ENCODE results near the gene TSPAN11. TPM values are rescaled to one million over a fixed set of nuclear protein-coding genes. Genes with fewer than 3 reads are reported as not detected.

TSPAN11 gene
- polyA plus RNA-seq, 2 of the 4 experiments (the other 2 are of a cell fraction) = 0.01 to 0.06 TPM

DNA sequence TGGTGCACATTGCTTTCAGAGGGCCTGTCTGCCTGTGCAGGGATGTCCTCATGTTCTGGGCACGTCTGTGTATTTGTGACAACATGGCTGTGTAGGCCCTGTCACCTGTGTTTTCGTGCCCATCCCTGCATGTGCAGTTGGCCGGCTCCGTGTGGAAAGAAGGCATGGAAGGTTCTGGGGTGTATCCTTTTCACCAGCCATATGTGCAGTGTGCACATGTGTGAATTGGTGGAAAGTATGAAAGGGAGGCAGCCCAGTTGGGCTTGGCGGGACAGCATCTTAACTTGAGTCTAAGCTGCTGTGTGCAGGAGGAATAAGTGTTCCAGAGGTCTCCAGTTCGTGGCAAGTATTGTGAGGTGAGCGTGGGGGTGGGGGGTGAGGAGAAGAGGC is 669 bp downstream of the TSPAN11 start (continued):
- no peak for TF ChIP-seq HOXB5 (CRISPR knock-in tag; IDR thresholded peaks at IDR 0.05)

DNA sequence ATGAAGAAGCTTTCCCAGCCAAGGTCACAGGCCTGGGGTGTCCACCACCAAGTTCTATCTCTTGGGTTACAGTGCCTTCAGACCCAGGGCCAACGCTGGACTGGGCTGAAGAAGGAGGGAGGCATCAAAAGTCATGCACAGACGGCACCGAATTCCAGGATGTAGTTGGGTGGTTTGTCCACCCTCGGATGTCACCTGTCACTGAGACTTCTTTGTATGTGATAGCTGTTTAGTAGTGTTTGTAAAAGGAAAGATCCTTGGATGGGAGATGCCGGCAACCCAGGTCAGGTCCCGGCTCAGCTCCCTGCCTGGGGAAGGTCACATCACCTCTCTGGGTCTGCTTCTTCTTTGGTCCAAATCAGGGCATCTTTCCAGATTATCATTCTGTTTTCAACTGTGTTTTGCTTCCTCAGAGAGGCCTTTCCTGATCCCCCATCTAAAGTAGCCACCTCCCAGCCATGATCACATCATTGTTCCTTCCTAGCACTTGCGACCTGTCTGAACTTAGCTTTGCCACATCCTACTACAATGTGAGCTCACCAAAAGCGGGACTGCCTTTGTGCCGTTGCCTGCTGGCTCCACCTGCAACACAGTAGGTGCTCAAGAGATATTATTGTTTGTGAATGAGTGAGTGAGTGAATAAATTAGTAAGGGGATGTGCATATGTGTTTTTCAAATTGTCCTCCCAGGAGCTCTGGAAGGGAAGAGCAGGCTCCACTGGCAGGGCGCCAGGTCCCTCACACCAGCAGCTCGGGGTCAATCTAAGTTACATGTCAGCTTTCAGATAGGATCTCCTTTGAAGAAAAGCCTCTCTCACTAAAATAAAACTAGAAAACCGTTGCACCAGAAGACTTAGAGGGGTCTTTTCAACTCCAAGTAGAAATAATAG is 2.1 kb downstream of the TSPAN11 start:
- no peaks in the 10 kb centered on the region for H3K9me3 ChIP-seq
- TF ChIP-seq JUN (IDR thresholded peaks at IDR 0.05) = no peak
- TF ChIP-seq TFCP2L1 (CRISPR knock-in tag; IDR thresholded peaks at IDR 0.05) = no peak
- TF ChIP-seq, protein P1, sequence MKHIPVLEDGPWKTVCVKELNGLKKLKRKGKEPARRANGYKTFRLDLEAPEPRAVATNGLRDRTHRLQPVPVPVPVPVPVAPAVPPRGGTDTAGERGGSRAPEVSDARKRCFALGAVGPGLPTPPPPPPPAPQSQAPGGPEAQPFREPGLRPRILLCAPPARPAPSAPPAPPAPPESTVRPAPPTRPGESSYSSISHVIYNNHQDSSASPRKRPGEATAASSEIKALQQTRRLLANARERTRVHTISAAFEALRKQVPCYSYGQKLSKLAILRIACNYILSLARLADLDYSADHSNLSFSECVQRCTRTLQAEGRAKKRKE (CRISPR knock-in tag; IDR thresholded peaks at IDR 0.05; ENCODE audit: low read depth) = no peak
- TF ChIP-seq NR3C1 (IDR thresholded peaks at IDR 0.05) = no peak
- TF ChIP-seq ZC3H11A (IDR thresholded peaks at IDR 0.05) = no peak
- TF ChIP-seq HDAC2 (IDR thresholded peaks at IDR 0.05) = no peak
- TF ChIP-seq NPAS2 (CRISPR knock-in tag; IDR thresholded peaks at IDR 0.05; ENCODE audit: borderline replicate concordance) = no peak
- TF ChIP-seq ZFP36 (IDR thresholded peaks at IDR 0.05; ENCODE audit: borderline replicate concordance, partially characterized antibody) = no peak
- TF ChIP-seq MAFK (IDR thresholded peaks at IDR 0.05; ENCODE audit: partially characterized antibody) = no peak
- no peak for TF ChIP-seq CEBPB (IDR thresholded peaks at IDR 0.05)
- TF ChIP-seq HOXA7 (CRISPR knock-in tag; IDR thresholded peaks at IDR 0.05) = no peak
- no peak for TF ChIP-seq MYC (IDR thresholded peaks at IDR 0.05; ENCODE audit: borderline replicate concordance, low read length)
- TF ChIP-seq CHD4 (IDR thresholded peaks at IDR 0.05; ENCODE audit: borderline replicate concordance) = no peak
- TF ChIP-seq RCOR1 (IDR thresholded peaks at IDR 0.05; ENCODE audit: low read depth, low read length) = no peak
- TF ChIP-seq EHF (CRISPR knock-in tag; IDR thresholded peaks at IDR 0.05) = no peak
- TF ChIP-seq MAZ (IDR thresholded peaks at IDR 0.05; ENCODE audit: borderline replicate concordance, low read depth, low read length) = no peak
- no peak for TF ChIP-seq RFX5 (IDR thresholded peaks at IDR 0.05)
- TF ChIP-seq FOXS1 (CRISPR knock-in tag; IDR thresholded peaks at IDR 0.05) = no peak
- TF ChIP-seq, protein P2, sequence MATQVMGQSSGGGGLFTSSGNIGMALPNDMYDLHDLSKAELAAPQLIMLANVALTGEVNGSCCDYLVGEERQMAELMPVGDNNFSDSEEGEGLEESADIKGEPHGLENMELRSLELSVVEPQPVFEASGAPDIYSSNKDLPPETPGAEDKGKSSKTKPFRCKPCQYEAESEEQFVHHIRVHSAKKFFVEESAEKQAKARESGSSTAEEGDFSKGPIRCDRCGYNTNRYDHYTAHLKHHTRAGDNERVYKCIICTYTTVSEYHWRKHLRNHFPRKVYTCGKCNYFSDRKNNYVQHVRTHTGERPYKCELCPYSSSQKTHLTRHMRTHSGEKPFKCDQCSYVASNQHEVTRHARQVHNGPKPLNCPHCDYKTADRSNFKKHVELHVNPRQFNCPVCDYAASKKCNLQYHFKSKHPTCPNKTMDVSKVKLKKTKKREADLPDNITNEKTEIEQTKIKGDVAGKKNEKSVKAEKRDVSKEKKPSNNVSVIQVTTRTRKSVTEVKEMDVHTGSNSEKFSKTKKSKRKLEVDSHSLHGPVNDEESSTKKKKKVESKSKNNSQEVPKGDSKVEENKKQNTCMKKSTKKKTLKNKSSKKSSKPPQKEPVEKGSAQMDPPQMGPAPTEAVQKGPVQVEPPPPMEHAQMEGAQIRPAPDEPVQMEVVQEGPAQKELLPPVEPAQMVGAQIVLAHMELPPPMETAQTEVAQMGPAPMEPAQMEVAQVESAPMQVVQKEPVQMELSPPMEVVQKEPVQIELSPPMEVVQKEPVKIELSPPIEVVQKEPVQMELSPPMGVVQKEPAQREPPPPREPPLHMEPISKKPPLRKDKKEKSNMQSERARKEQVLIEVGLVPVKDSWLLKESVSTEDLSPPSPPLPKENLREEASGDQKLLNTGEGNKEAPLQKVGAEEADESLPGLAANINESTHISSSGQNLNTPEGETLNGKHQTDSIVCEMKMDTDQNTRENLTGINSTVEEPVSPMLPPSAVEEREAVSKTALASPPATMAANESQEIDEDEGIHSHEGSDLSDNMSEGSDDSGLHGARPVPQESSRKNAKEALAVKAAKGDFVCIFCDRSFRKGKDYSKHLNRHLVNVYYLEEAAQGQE (IDR thresholded peaks at IDR 0.05) = no peak
- TF ChIP-seq HOXB5 (CRISPR knock-in tag; IDR thresholded peaks at IDR 0.05) = no peak
- DNase-seq (ENCODE audit: low read depth in 1 of 2, low spot score in 1 of 2) = no peak
- WGBS (ENCODE audit: missing lambda C conversion rate) = 61% methylated on average over 12 of the region's 12 CpGs
- no peak overlapping the region for H3K4me2 ChIP-seq
- H3K27ac ChIP-seq = no peak overlapping the region
- no peaks in the 10 kb centered on the region for H3K4me1 ChIP-seq
- ChIA-PET CTCF (interaction anchor here (1.2 to 1.6 kb wide), 3 partner anchors 10 to 81 kb away, joined by 3 to 7 read pairs (median 3); no protein-coding TSS in a partner anchor), POLR2A (no interaction called here)
- no peak for FAIRE-seq
- H3K4me3 ChIP-seq = no peak overlapping the region
- ATAC-seq = no peak

DNA sequence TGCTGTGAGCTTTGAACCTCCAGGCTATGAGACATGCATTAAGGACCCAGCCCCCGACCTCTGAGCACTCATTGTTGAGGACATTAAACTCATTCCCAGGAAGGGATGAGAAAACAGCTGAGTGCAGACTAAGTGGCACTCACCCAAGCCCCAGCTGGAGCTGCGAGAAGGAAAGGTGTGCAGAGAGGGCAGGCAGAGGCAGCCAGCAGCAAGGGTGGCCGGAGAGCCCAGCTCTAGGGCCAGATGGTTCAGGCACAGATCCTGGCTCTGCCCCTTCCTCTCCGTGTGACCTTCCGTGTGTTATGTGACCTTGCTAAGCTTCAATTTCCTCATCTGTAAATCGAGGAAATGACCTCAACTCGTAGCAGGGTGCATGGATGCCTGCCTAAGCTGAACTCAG is 3.7 kb downstream of the TSPAN11 start:
- CTCF ChIA-PET = interaction anchor here (1.4 to 1.6 kb wide), 2 partner anchors 19 to 83 kb away, joined by 3 to 7 read pairs; no protein-coding TSS in a partner anchor
- Histone ChIP-seq H3K9me3 (no peaks in the 10 kb centered on the region), H3K4me3 (no peak overlapping the region), H3K4me2 (no peak overlapping the region), H3K4me1 (no peaks in the 10 kb centered on the region), H3K27ac (no peak overlapping the region)
- WGBS (ENCODE audit: missing lambda C conversion rate) = 45% methylated on average over 7 of the region's 7 CpGs
- no peak for FAIRE-seq
- POLR2A ChIA-PET = no interaction called here
- ATAC-seq = no peak
- TF ChIP-seq FOSL2 (IDR thresholded peaks at IDR 0.05) (no peak), FOSL2 (CRISPR knock-in tag; IDR thresholded peaks at IDR 0.05) (no peak), SMC3 (IDR thresholded peaks at IDR 0.05) (no peak), MAFK (IDR thresholded peaks at IDR 0.05; ENCODE audit: partially characterized antibody) (no peak), ESRRA (IDR thresholded peaks at IDR 0.05; ENCODE audit: borderline replicate concordance, low read length) (no peak), FOXS1 (CRISPR knock-in tag; IDR thresholded peaks at IDR 0.05) (no peak), JUNB (IDR thresholded peaks at IDR 0.05) (no peak), RFX5 (IDR thresholded peaks at IDR 0.05) (no peak), NPAS2 (CRISPR knock-in tag; IDR thresholded peaks at IDR 0.05; ENCODE audit: borderline replicate concordance) (no peak), ZSCAN20 (CRISPR knock-in tag; IDR thresholded peaks at IDR 0.05) (no peak), HOXA7 (CRISPR knock-in tag; IDR thresholded peaks at IDR 0.05) (no peak)
- TF ChIP-seq, protein P3, sequence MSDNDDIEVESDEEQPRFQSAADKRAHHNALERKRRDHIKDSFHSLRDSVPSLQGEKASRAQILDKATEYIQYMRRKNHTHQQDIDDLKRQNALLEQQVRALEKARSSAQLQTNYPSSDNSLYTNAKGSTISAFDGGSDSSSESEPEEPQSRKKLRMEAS (IDR thresholded peaks at IDR 0.05) = no peak
- TF ChIP-seq, protein P4, sequence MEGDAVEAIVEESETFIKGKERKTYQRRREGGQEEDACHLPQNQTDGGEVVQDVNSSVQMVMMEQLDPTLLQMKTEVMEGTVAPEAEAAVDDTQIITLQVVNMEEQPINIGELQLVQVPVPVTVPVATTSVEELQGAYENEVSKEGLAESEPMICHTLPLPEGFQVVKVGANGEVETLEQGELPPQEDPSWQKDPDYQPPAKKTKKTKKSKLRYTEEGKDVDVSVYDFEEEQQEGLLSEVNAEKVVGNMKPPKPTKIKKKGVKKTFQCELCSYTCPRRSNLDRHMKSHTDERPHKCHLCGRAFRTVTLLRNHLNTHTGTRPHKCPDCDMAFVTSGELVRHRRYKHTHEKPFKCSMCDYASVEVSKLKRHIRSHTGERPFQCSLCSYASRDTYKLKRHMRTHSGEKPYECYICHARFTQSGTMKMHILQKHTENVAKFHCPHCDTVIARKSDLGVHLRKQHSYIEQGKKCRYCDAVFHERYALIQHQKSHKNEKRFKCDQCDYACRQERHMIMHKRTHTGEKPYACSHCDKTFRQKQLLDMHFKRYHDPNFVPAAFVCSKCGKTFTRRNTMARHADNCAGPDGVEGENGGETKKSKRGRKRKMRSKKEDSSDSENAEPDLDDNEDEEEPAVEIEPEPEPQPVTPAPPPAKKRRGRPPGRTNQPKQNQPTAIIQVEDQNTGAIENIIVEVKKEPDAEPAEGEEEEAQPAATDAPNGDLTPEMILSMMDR (IDR thresholded peaks at IDR 0.05) = no peak
- DNase-seq (ENCODE audit: low read depth in 1 of 2, low spot score in 1 of 2) = no peak

All from A549 (cell line).